22Rv1 (cell line): ENCODE results near the gene POLN.

ENCODE experiments used
- H3K27ac ChIP-seq: fragments of 450-650 bp; 2 replicates; pipeline ENCODE4 v1.5.1; 2017
- CTCF ChIP-seq: fragments of 450-650 bp; IDR thresholded peaks from 2 replicates; pipeline ENCODE4 v1.5.1; 2017; ENCODE audit warnings: mild to moderate bottlenecking
- ZFX ChIP-seq: fragments of 450-650 bp; IDR thresholded peaks from 2 replicates; pipeline ENCODE4 v1.6.1; 2017; ENCODE audit warnings: antibody characterized with exemption, borderline replicate concordance

The POLN gene

DNA sequence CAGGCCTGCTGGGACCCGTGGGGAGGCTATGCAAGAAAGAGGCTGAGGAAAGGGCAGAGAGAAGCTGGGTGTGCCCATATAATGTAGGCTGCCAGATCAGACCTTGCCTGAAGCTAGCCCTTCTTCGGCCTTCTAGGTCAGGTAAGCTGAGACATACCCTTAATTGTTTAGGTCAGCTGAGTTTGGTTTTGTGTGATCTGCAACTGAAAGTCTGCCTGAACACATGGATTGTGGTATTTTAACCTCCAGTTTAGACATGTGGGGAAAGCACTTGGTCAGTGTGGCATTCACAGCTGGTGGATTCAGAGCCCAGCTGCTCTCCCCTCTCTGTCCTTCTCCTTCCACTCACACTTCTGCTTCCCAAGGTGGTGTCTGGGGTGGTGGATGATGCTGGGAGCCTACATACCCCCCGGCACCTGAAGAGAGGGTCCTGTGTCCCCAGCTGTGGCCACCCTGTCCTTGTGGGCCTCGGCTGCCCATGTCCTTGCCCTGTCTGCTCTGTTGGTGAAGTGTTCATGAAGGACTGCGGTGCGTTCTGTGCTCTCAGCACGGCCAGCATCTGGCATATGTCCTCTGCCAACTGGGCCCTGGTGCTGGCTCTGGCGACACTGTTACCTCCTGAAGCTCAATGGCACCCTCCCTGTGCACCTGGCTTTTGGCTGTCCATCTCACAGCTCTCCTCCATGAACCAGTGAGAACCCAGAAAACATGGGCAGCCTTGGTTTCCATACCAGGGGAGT is 100.7 kb downstream of the POLN start:
- no peak overlapping the region for H3K27ac ChIP-seq
- no peak for TF ChIP-seq CTCF

DNA sequence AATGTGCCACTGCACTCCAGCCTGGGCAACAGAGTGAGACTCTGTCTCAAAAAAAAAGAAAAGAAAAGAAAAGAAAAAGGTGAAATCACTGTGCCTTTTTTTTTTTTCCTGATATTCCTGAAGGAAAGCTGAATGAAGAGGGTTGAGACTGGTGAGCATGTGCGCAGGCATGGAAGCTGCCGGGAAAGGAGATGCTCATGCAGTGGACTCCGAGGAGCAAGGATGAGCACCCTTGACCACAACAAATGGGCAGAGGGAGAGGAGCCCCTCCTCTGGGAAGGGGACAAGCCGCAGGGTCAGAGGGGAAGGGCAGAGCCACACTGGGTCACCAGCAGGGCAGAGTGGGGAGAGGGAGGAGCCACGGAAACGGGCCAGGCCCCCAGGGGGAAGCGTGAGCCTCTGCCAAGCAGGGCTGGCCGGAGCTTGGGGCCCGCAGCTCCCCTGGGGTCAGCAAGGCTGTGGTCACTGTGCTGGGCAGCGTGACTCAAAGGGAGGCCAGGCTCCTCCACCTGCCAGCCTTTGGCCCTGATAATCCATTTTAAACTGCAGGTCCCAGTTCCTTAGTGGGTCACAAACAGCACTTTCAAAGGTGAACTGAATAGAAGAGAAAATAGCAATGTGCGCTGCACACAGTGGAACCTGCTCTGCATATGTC is 102.9 kb downstream of the POLN start:
- no peak for TF ChIP-seq CTCF
- no peak for TF ChIP-seq ZFX
- H3K27ac ChIP-seq = no peak overlapping the region

DNA sequence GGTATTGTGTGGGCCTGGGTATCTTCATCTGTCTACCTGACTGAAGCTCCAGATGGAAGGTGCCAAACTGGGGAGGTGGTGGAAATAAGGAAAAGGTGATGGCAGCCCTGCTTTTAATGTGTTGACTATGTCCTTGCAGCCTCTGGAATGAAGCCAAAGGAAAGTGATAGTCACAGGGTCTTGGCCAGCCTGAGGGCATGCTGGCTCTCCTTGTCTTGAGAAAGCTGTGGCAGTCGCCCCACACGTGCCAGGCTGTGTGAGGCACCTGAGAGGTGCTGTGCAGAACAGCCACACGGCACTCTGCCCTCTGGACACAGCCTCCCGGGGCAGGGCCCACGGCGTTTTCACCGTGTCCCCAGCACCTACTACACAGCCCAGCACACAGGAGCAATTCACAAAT is 105.2 kb downstream of the POLN start:
- H3K27ac ChIP-seq = no peak overlapping the region
- no peak for TF ChIP-seq CTCF
- no peak for TF ChIP-seq ZFX

DNA sequence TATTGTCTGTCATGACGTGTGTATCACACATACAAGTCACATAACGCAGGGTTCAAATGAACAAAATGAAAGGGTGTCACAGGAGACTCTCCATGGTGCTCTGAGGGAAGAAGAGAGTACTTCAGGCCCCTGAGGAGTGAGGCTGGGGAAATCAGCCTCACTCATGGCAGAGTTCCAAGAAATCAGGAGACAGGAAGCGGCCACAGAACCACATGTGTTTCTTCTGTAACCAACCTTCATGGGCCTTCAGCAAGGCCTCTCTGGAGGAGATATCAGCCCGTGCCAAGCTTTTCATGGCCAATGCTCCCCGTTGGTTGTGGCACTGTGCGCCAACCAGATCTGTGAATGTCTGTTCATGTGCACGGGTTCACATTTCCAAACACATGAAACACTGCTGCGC is 106.8 kb downstream of the POLN start:
- TF ChIP-seq ZFX (no peak), CTCF (no peak)
- H3K27ac ChIP-seq = no peak overlapping the region

- TF ChIP-seq ZFX (no peak), CTCF (no peak)
- no peak overlapping the region for H3K27ac ChIP-seq
Observed at GRCh38 chr4:2132438-2132837, 109.5 kb downstream of the POLN start.

DNA sequence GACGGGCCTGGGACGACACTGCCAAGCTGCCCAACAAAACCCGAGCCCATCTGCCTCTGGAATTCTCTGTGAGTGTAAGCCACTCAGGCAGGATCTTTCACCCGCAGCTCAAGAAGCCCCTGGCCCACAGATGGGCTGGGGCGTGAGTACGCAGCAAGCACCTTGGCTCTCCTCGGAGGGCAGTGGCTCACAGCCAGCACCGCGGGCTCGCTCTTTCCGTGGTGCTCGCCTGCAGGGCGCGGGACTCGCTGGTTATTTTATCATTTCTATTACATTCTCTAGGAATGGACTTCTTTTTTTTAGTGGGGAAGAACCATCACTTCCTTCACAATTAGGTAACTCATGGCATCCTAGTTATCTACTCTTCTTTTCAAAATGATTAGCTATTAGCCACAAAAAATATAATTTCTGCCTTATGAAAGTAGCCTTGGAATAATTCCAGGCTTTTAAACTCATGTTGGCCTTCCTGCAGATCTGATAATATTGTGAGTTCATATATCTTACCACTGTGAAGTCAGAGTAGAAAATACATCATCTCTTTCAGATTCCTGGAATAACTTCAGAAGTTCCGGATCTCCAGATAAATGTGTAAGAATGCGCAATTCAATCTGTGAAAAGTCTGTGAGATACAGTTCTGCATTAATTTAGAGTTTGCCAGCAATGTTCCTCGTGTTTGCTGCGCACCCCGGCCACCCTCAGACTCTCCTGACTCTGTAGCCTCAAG is 114.2 kb downstream of the POLN start:
- no peak for TF ChIP-seq CTCF
- no peak for TF ChIP-seq ZFX
- no peak overlapping the region for H3K27ac ChIP-seq
